GM19324 (cell line): ENCODE data around the gene TCF21.
"Not testable (repeated sequence)": the region's sequence is repeated elsewhere in the genome, so short reads cannot be mapped to it uniquely, and the experiment has no call there.

ENCODE experiments used
- ATAC-seq: cut with Tn5 transposase; IDR thresholded peaks from one replicate; pipeline ENCODE4 v1.9.1; 2021; ENCODE audit warnings: mild to moderate bottlenecking, moderate library complexity; ENCODE audit not compliant: unreplicated experiment, low FRiP score

Gene TCF21

DNA sequence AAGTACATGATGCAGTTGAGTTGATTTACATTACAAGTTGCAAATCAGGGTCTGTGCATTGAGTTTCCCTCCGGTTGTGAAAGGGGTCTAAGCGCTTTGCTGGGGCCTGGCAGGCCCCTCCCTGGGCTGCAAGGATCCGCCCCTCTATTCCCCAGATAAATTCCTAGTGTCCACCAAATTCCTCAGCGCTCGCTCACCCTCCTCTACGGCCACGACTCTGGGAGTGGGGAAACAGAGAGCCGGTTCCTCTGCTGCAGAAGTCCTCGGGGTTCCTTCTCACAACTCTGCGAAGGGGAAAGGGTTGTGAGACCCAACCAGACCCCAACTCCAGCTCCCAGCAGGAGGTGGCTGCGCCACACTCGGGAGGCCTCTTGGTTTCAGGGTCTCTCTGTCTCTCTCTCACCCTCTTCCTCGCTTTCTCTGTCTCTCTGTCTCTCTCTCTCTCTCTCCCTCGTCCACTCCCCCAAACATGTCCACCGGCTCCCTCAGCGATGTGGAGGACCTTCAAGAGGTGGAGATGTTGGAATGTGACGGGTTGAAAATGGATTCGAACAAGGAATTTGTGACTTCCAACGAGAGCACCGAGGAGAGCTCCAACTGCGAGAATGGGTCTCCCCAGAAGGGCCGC, at the start of gene TCF21:
TCF21 (plus strand) TSS at position 185 of the 628 bp plus-strand sequence; CDS start at position 470, 285 bp downstream.
- ATAC-seq, result no peak

DNA sequence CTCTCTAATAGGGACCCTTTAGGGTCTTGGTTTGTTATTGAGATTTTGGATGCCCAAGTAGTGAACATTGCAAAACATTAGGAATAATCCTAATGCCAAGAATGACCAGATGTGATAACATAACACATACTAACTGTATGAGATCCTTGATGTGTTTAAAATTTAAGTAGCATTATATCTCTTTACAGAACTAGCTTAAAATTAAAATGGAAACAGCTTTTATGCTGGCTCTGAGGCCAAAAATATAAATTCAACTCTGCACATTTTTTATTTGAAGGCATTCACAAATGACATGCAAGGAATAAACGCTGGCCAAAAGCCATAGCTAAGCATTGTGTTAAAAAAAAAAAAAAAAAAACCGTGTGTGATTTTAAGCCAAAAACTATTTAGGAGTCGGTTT, 47.7 kb upstream of the TCF21 start:
- ATAC-seq, result no peak

DNA sequence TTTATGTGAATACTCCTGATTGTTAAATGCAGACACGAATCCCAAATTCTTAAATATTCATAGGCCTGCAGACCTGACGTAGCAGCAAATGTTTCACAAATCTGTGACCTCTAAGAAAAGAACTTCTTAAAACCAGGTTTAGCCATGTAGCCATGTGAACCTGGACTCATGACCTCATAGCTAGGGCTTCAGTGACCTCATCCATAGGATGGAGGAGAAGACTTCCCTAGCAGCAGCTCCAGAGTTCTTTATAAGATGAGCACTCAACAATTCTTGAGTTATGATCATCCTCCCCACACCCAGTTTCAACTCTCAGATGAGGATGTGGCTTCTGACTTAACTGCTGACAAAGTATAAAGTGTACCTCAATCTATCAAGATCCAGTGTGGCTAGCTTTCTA, 45.8 kb upstream of the TCF21 start:
- no peak for ATAC-seq

DNA sequence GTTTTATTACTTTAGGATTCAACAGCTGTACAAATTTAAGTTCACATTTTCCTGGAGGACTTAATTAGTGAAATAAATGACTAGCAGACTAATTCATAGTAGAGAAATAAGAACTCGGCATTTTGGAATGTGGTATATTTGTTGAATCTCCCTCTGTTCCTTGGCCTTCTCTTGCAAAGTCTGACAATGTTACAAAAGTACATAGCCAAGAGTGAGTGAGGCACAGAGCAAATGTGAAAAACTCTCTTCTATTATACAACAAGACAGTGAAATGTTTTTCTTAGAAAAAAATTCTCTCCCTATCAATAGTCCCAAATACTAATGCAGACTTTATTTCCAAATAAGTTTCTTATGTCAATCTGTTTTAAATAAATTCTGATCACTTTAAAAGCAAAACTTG, 44.2 kb upstream of the TCF21 start:
- ATAC-seq, result no peak

DNA sequence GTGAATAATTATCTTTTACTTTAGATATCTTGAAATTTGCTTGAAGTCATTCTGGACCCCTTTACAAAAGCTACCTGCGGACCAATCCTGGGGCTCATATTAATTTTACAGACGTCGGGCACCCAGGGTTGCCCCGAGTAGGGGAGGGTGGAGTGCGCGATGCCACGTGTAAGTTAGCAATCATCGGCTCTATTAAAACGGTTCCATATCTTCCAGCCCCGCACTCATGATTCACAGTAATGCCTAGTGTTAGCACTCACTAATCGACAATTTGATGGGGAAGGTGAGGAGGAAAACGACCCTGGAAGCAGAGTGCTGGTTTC, 34.9 kb upstream of the TCF21 start:
- ATAC-seq, result no peak

DNA sequence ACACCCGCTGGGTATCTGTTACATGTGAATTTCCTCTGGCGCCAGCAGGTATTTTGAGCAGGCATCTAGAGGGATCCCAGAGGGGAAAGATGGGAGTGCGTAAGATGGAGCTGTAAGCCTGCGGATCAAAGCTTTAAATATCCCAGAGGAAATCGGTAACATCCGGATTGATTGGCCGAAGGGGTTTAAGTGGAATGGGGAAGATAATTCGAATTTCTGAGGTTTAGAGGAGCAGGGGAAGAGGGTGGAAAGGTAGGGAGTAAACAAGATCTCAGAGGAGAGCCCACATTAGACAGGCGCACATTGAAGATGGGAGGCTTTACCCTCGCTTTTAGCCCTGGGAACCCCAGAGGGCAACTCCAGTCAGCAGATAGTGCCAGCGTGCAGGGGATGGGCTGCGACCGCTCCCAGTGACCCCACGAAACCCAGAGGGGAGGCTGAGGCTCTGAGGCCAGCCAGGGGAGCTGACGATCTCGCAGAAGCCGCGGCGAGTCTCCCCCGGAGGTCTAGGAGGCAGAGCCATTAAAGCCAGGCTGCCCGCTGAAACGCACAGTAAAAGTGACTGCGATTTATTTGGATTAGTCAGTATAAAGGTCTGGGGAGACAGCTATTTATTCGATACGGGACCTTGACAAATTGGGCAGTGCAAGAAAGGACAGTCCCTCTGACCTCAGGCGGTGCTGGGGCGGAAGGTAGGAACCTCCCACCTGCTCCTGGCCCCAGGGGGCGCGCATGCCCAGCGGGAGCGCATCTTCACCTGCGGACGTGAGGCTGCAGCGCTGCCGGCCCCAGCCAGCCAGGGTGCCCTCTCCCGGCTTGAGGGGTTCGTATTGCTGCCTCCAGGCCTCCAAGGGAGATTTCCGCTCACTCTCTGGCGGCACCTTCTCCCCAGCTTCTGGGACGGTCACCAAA, 34.3 kb upstream of the TCF21 start:
- ATAC-seq, result no peak

DNA sequence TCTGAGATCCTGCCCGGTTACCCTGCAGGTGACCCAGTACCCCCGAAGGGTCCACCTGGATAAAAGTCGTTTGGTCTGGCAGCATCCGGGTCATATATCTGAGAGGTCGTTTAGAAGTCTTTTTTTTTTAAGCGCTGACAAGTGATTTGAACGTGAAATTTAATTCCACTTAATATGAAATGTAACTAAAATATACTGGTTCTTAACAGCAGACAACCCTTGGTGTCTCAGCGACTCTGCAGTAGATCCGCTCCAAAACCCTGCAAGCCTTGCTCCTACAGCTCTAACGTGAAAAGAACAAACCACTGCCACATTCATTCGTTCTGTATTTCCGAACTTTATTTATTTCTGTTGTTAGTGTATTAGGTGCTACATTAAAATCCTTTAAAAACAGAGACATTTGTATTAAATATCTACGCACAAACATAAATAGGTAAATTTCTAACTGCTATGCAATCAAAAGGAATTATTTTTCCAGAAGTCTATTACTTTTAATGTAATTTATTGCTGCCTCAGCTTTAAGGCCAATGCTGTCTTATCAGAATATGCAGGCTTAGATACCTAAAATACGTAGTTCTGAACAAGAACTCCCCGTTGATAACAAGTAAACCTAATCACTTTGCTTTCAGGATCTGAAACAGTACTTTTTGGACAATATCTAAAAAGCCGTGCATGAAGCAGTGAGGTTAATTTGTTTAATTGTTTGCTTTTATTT, 33.5 kb upstream of the TCF21 start:
- ATAC-seq, result no peak

DNA sequence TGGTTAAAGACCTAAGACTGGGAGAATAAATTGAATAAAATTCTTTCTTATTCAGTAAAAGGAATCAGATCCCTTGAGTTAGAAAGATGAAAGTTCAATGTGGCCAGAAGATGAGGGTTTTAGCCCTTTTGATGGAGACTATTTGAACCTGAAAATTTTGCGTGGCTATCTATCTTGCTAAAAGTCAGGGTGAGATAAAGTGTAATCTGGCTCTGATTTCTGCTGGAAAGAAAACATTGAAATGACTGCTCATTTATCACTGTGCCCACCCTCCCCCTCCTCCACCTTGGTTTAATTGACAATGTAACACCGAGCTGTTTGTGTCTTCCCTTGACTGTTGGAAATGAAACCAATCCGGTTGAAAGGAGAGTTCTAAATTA, 32.9 kb upstream of the TCF21 start:
- no peak for ATAC-seq

DNA sequence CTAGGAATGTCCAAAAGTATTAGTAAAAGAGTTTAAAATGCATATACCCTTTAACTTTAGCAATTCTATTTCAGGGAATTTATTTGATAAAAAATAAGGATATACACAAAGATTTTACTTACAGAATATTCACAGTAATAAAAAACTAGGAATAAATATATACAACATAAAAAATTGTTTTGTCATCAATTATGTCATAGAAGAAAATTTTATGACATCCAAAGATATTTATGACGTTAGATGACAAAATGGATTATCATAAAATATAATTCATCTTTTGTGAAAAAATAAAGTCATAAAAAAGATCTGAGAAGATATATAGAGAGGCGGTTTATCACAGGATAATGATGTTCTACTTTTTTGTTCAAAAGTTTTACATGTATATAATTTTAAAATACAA, 32.0 kb upstream of the TCF21 start:
- ATAC-seq, result no peak

DNA sequence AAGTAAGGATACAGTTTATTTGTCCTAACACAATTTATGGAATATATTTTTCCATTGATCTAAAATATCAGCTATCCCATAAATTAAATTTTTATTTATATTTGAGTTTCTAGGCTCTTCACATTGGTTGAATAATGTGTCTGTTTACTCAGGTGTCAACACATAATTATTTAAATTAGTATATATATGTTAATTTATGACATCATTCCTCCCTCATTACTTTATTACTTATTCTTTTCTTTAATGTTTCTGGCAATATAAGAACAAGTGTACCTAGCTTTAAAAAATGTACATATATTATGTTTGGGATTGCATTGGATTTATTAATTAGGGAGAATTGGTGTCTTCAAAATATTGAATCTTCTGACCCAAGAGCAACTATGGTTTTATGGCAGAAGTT, 31.2 kb upstream of the TCF21 start:
- no peak for ATAC-seq

DNA sequence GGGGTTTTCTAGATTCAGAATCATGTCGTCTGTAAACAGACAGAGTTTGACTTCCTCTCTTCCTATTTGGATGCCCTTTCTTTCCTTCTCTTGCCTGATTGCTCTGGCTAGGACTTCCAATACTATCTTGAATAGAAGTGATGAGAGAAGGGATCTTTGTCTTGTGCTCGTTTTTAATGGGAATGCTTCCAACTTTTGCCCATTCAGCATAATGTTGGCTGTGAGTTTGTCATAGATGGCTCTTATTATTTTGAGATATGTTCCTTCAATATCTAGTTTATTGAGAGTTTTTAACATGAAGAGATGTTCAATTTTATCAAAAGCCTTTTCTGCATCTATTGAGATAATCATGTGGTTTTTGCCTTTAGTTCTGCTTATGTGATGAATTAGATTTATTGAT, 27.6 kb upstream of the TCF21 start:
- not testable (repeated sequence) for ATAC-seq

DNA sequence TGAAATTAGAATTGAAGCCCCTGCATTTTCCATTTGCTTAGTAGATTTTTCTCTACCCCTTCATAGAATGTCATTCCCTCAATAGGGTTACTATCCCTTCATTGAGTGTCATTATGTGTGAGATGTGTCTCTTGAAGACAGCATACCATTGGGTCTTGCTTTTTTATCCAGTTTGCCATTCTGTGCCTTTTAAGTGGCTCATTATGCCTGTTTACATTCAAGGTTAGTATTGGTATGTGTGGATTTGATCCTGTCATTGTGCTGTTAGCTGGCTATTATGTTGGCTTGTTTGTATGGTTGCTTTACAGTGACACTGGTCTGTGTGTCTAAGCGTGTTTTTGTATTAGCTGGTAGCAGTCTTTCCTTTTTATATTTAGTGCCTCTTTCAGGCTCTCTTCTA, 25.7 kb upstream of the TCF21 start:
- no peak for ATAC-seq

DNA sequence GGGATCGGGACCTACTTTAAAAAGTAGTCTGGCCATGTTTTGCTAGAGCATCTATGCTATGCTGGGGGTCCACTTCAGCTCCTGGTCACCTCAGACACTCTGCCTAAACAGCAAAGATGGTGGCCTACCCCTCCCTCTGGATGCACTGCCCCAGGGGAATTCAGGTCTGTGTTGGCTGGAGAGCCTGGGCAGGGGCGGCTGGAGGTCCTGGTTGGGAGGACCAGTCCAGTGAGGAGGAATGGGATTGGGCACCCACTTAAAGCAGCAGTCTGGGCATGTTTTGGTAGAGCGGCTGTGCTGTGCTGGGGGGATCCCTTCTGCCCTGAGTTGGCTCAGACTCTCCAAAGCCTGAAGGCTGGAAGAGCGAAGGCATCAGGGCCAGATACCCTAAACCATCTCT, 23.2 kb upstream of the TCF21 start:
- ATAC-seq, result no peak

DNA sequence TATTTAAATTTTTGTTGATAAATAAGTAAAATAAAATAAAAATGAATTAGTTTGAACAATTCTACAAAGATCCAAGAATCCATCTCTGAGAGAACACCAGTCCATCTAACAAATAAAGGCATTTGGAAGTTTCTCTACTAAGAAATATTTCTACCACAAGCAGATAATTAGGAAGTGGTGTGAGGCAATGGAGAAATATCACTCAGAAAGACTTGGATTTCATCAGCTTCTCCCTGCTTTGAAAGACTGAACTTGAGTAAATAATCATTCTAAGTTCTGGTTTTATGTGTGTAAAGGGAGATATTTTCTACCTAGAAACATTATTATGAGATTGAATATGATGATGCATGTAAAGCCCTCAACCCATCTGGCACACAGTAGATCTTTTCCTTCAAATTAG, 17.8 kb upstream of the TCF21 start:
- no peak for ATAC-seq

DNA sequence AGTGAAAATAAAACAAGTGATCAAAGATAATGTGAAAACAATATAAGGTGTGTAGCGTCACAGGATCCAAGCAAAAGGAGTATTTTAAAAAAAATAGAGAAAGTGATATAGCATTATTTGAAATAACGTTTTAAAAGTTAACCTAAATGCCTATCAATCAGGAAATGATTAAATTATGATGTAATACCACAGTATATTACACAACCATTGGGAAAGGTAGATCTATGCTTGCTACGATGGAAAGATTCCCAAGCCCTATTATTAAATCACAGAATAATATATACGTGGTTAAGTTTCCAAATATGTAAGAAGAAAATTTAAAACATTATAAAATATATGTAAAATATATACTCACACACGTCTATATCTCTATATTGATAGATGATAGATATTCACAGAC, 15.4 kb upstream of the TCF21 start:
- no peak for ATAC-seq

DNA sequence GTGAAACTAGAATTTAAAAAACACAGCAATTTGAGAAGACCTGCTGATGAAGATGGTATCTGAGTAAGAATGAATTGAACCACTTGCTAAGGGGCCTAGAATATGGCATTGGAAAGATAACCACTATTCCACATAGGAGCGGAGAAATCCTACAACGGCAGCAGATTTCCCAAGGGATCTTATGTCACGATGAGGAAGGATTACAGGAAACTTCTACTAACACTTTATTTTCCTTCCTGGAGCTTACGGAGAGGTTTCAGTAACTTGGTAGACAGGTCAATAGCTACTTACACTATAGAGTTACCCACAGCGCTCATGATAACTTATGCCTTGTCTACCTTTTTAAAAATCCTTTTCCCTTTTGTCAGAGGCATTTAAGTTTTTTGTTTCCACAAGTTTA, 11.8 kb upstream of the TCF21 start:
- ATAC-seq, result no peak

DNA sequence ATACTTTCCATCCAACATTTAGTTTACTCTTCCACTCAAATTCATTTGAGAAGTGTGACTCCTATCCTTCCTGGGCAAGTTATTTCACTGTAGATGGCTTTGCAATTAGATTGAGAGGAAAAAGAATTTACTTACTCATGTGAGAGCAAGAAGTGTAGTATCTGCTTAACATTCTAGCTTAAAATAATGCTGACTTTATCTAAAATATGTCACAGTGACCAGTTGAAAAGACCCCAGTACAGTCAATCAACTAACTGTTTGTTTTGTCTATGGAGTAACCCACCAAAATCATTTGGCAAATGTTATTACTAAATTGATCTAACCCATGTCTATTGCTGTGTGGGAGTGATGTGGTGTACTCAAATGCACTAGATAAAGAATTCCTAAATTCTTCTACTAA, 8.9 kb upstream of the TCF21 start:
- ATAC-seq, result no peak

DNA sequence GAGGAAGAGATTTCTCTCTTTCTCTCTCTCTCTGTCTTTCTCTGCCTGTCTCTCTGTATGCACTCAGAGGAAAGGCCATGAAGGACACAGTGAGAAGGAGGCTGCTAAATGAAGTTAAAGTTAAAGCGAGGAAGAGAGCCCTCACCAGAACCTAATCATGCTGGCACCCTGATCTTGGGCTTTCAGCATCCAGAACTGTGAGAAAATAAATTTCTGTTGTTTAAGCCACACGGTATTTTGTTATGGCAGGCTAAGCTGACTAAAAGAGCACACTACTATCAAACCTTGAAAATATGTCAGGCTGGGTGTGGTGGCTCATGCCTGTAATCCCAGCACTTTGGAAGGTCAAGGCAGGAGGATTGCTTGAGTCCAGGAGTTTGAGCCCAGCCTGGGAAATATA, 8.0 kb upstream of the TCF21 start:
- no peak for ATAC-seq

DNA sequence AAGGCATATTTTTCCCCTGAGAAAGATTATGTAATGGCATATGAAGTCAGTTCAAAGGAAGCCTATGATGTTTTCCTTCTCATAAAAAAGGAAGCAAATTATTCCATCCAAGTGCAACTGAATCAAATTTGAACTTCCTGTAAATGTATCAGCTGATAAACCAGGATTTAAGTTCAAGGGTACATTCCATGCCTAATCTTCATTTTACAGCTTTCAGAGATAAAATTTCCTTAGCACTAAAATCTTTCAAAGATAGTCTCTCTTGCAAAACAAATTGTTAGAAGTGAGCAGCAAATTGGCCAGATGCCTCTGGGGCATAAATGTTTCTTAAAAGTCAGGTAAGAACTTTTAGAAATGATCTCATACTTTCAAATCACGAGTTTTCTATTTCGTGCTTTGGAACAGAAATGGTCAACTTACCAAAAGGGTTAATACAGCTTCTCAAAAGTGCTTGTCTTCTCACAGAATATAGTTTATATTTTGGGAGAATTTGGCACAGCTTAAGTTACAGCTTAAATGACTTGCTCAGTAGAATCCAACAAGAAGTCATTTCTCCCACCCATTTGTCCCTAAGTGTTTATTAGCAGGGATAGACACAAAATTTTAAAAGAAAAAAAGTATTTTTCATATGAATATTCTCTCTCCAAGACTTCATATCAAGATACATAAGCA, 2.7 kb upstream of the TCF21 start:
- ATAC-seq, result no peak

DNA sequence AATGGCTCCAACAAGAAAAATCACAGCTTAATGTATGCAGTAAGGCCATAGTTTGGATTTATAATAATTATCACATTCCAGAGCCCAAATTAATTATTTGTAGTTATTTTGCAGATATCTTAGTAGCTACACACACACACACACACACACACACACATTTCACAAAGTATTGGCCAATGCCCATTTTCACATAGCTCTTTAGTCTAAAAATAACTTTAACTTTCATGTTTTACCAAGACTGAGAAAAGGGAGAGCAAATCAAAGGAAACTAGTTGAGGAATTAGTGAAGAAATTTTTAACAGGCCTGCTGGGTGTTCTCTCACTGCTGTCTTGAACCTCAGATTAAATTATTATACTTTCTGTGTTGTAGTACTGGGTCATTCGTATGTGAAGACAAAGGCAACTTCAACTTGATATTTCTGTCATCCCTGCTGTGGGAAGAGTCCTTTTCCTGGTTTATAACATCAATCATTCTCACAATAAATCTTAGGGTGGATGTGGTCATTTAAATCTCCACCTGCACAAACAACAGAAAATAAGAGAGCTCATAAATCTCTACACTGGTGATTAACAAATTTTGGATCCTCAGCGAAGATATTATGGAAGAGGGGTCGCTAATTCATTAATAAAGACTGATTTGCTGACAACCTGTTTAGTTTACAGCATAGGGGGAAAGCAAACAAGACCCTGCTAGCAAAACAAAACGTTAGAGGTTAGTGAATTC, 1.6 kb upstream of the TCF21 start:
- no peak for ATAC-seq

DNA sequence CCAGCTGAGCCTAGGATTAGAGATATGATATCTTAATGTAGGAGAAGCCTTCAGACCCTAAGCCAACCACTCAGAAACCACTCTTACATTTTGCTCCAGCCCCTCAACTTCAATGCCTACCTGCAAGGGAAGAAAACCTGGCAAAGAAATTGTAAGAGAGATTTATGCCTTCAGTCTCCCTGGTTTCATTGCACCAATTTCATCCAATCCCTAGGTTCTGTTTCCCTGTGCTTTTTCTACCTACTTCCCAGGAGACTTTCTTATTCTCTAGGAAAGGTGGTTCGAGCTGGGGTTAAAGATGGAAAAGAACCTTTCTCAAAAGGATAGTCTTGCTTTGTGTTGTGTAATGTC, 1.1 kb upstream of the TCF21 start:
- no peak for ATAC-seq
